HG03135 (cell line): ENCODE results near the gene SLC22A13.
"Not testable (repeated sequence)": the region's sequence is repeated elsewhere in the genome, so short reads cannot be mapped to it uniquely, and the experiment has no call there.

Experiments
- ATAC-seq: cut with Tn5 transposase; IDR thresholded peaks from one replicate; pipeline ENCODE4 v1.9.1; 2021; ENCODE audit warnings: mild to moderate bottlenecking, moderate library complexity; ENCODE audit not compliant: unreplicated experiment

SLC22A13 gene

GRCh38 chr3:38297537-38297936 lies 31.9 kb downstream of the SLC22A13 start:
- no peak for ATAC-seq

DNA sequence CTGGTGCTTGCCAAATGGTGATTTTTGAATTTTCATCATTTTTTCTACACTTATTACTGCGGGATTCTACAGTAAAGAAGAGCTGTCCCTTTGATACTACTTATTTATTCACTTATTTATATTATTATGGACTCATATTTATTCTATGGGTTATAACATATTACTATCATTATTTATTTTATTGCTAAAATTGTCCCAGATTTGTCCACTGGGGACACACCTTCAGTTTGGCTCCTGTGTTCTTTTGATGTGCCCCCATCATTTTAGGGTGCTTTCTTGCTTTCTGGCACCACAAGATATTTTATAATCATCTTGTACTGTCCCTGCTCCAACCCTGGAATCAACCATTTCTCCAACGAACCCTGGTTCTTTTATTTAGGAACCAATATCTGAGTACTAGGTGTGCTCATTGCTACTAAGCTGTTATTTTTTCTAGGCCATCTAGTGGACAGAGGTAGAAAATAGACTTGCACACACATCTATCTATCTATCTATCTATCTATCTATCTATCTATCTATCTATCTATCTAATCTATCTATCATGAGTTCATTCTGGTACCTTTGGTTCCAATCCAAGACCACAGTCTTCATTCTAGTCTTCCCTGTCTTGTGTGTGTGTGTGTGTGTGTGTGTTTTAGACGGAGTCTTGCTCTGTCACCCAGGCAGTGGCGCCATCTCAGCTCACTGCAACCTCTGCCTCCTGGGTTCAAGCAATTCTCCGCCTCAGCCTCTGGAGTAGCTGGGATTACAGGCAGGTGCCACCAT lies 32.5 kb downstream of the SLC22A13 start:
- ATAC-seq = no peak

DNA sequence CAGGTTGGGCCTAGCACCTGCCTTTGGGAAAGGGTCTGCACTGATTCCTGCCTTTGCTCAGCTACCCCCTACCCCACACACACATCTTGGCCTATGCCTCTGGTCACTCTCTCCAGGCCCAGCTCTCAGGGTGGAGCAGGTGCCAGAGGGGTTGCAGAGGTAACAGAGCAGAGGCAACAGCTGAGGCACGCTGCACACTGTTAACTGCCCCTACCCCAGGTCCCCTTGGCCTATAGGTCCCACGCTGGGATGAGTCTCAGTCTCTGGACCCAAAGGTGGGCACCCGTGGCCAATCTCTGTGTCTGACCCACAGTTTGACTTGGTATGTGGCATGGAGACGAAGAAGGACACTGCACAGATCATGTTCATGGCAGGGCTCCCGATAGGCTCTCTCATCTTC lies 41.3 kb downstream of the SLC22A13 start:
- no peak for ATAC-seq

GRCh38 chr3:38307599-38307998 lies 42.0 kb downstream of the SLC22A13 start:
- no peak for ATAC-seq

GRCh38 chr3:38308456-38308855 lies 42.8 kb downstream of the SLC22A13 start:
- ATAC-seq = no peak

DNA sequence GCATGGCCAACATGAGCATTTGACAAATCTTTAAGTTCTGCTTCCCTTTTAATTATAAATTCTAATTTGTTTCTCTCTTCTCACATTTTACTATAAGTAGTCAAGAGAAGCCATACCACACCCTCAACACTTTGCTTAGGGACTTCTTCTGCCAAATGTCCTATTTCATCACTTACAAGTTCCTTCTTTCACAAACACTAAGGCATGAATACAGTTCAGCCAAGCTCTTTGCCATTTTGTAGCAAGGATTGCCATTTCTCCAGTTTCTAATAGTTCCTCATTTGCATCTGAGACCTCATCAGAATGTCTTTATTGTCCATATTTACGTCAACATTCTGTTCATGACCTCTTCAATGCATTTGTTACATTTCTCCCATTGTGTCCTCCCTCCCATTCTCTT lies 45.9 kb downstream of the SLC22A13 start:
- ATAC-seq = no peak

GRCh38 chr3:38311941-38312340 lies 46.3 kb downstream of the SLC22A13 start:
- ATAC-seq = no peak

DNA sequence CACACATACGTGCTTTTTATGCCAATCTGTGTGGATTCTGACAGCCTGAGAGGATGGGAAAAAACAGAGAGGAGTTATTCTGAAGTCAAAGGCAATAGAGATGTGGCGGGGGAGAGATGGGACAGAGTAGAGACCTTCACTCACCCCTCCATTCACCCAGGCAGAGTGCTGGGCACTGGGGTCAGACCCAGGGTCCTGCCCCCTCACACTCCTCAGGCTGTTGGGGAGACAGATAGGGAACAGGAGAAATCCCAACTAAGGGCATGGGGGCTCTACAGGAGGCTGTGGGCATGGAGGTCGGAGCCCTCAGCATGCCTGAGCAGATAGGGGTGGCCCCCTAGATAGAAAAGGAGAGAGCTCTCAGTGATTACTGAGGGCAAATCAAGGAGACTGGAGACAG lies 46.7 kb downstream of the SLC22A13 start:
- no peak for ATAC-seq

GRCh38 chr3:38313263-38313662 lies 47.7 kb downstream of the SLC22A13 start:
- ATAC-seq = no peak

GRCh38 chr3:38313695-38314094 lies 48.1 kb downstream of the SLC22A13 start:
- ATAC-seq = no peak

DNA sequence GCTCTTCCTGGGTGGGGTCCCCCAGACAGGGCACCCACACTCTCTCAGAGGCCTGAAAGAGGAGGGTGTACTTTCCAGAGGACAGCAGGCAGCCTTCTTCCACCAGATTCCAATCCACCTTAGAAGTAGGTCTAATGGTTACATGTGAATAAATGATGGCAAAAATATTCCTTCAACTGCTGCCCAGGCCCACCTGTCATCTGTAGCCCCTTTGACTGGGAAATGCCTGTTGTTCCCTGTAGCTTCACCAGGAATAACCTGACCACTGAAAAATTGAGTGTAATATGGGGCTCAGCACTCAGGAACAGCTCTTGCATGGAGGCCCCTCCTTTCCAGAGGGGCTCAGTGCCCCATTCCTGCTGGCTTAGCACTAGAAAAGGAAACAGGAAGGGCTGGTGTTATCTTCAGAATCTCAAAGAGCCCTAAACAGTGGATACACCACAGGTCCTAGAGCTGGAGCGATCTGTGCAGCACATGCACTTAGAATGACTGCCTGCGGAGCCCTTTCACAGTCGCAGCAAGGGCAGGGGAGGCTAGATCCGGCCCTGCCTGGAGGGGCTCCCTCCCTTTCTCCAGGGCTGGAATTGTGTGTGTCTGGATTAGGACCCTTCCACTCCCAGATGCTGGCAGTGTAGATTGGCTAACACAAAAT lies 48.6 kb downstream of the SLC22A13 start:
- no peak for ATAC-seq

GRCh38 chr3:38314764-38315487 lies 49.3 kb downstream of the SLC22A13 start:
- ATAC-seq = no peak

DNA sequence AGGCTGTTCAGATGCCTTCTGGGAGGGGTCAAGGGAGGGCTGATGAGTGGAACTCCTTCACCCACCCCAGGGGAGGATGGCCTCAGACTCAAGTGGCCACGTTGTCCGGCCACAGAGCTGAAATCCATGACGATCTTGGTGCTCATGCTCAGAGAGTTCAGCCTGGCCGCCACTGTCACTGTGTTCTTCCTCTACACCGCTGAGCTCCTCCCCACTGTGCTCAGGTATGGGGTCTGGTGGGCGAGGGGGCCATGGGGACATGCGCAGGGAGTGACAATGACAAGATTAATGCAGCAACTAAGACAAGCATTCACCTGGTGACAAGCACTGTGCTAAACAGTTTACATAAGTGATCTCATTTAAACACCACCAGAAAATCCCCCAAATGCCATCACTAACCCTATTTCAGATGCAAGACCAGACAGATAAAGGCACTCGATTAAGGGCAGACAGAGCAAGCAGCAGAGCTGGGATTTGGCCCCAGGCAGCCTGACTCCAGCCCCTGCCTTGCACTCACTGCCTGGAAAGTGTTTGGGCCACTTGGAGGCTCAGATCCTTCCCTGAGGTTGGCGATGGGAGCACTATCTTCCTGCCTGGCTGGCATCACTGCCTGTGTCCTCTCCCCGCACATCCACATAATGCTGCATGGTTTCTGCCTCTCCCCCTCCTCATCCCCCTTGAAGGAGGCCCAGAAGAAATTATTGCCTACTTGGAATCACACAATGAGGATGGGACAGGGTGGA lies 50.0 kb downstream of the SLC22A13 start:
- no peak for ATAC-seq

- no peak for ATAC-seq
Measured at GRCh38 chr3:38316356-38317191, 51.0 kb downstream of the SLC22A13 start.

- no peak for ATAC-seq
Measured at GRCh38 chr3:38317192-38317759, 51.7 kb downstream of the SLC22A13 start.

DNA sequence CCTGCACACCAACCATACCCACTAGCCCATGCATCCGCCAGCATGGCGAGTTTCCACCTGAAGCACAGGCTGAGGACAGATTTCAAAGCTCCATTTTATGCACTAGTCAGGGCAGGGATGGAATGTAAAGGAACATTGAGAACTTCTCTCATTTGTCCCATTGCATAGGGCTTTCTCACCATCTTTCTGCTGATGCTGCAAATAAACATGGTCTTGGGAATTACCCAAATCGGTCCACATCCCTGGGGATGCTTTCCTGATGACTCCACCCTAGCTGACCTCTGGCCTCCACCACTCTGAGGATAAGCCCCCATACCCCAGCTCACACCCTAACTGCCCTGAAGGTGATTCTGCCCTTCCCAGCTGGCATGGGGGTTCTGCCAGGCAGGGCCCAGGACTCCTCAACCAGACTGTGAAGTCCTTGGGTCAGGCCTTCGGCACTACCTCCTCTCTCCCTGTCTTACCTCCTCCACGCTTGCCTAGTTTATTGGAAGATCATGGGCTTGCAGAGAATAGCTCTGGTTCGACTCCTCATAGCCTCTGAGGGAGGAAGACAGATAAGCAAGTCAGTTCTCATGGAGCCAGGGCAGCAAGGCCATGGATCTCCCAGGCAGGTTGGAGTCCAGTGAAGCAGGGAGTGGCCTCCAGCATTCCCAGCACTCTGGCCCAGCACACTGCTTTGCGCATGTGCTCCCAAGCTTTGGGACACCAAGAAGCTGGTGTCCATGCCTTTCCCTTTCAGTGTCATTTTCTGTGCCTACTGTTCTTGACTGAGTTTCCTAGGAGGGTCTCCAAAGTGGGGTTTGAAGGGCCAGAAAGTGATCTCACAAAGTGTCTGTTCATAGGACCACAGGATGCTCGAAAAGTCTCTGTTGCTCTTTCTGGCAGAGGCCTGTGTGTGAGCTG lies 53.4 kb downstream of the SLC22A13 start:
- no peak for ATAC-seq

GRCh38 chr3:38320638-38321037 lies 55.0 kb downstream of the SLC22A13 start:
- not testable (repeated sequence) for ATAC-seq

DNA sequence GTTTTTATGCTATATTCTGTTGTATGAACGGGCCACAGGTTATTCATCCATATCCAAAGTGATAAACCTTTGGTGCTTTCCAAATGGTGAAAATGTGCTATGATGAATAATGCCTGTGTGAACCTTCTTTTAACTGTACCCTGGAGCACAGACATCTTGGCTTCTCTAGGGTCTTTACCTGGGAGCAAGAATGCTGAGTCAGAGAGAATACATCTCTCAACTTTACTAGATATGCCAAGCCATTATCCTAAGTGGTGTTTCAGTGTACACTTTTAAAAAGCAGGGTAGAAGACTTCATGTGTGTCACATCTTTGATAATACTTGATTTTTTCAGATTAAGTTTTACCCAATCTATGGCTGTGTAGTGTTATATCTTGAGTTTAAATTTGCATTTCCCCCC lies 57.4 kb downstream of the SLC22A13 start:
- ATAC-seq = no peak

DNA sequence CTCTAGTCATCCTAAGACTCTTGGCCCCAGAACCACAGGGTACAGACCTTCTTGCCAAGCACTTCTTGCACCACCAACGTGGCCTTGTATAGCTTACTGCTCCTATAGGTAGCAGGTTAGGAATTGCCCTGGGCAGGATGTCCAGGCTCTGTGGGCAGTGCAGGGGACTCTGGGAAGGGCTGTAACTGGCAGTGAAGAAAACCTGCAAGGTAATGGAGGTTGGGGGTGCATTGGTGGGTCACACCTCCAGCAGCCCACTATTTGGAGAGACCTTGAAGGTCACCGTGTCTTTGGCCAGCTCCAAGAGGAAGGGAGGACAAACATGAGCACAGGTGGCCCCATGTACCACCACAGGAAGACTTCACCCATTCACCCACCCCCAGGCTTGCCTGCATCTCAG lies 59.6 kb downstream of the SLC22A13 start:
- no peak for ATAC-seq
